Left ventricle myocardium inferior (tissue), 1 donor: ENCODE data around the gene ARHGEF2. TPM values are rescaled to one million over a fixed set of nuclear protein-coding genes. Genes with fewer than 3 reads are reported as not detected.

Experiments used
- DNase-seq: peaks from one replicate; pipeline ENCODE4 v3.0.0-alpha.2; 2020
- H3K27ac ChIP-seq: fragments of 200-600 bp; replicated peaks from 2 replicates; pipeline ENCODE4 v1.8.0; 2021
- H3K27me3 ChIP-seq: fragments of 200-600 bp; 2 replicates; pipeline ENCODE4 v1.8.0; 2021; ENCODE audit warnings: low read depth
- H3K36me3 ChIP-seq: fragments of 200-600 bp; 2 replicates; pipeline ENCODE4 v1.8.0; 2021
- H3K4me1 ChIP-seq: fragments of 200-600 bp; 2 replicates; pipeline ENCODE4 v1.8.0; 2021
- H3K4me3 ChIP-seq: fragments of 200-600 bp; 2 replicates; pipeline ENCODE4 v1.8.0; 2021; ENCODE audit warnings: mild to moderate bottlenecking, moderate library complexity
- H3K9me3 ChIP-seq: fragments of 200-600 bp; replicated peaks from 2 replicates; pipeline ENCODE4 v1.8.0; 2021
- CTCF ChIP-seq: fragments of 200-600 bp; IDR thresholded peaks from 2 replicates; pipeline ENCODE4 v1.8.0; 2021; ENCODE audit warnings: antibody characterized with exemption, mild to moderate bottlenecking, borderline replicate concordance
- intact Hi-C: fragments of 100-400 bp; cut with micrococcal nuclease; formaldehyde crosslinking; loops from one replicate; pipeline ENCODE4 v1.11.0; 2022
- total RNA-seq: library from RNA; stranded (reverse); fragmentation: NEBNext Ultra II Directional; extraction: Animal tissue kit (Norgen Biotek cat#: 25700); gene quantifications from one replicate; pipeline ENCODE4 v1.2.1, GENCODE V29; 2021
- donor health status: DM: no; HTN: yes; CAD: no; lungs with severe emphysema.

Gene ARHGEF2
- total RNA-seq, 1 donor from 2014 or later: 69.3 TPM

DNA sequence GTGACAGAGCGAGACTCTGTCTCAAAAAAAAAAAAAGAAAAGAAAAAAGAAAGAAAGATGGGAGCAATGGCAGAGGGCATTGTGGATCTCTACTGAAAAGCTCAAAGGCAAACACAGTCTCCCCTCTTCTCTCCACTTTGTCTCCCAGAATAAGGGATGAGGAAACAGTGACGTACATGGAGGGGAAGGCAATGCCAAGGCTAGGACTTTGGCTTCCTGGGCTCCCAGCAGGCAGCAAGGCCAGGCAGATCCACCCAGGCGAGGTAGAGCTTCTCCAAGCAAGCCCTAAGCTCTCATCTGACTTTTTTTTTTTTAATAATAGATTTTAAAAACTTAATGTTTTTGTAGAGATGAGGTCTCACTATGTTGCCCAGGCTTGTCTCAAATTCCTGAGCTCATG, 4.6 kb downstream of the ARHGEF2 start:
- Histone ChIP-seq H3K4me1 (peaks cover 99% of the 10 kb centered on the region), H3K27me3 (no peaks in the 10 kb centered on the region), H3K4me3 (peak overlapping the region; percentile 77), H3K36me3 (peaks cover 13% of the 10 kb centered on the region), H3K9me3 (no peaks in the 10 kb centered on the region), H3K27ac (peak overlapping the region; percentile 99)
- no peak for DNase-seq
- intact Hi-C loops: no loop called here
- no peak for TF ChIP-seq CTCF

DNA sequence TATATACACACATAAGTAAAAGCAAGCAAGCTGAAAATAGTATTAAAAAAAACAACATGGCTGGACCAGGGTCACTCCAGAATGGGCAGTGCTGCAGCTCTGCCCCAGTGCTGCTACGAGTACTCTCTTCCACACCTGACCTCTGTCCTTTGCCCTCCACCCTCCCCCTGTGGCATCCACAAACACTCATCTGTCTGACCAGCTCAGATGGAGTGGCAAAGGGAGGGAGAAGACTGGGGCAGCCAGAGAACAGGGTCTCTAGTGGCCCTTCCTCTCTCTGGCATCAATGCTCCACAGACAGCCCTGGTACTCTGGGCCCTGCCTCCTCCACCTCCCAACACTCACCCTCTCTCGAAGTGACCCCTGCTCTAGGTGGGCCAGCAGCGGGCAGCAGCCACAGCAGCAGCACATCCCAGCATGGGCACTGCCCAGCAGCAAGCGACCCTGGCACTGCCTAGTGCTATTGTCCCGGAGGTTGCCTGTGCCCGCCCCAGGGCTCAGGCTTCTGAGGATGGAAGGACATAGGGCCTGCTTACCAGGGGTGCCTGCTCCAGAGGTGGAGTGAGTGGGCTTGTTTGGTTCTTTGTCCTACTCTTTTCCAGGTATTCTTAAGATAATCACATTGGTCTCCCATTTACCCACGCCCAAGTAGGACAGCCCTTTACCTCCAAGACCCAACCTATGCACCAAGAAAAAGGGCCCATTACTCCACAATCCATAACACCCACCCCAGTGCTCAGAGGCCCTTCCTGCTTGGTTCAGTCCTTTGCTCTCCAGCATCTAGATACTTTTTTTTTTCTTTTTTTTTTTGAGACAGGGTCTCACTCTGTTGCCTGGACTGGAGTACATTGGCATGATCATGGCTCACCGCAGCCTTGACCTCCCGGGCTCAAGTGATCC, 6.2 kb downstream of the ARHGEF2 start:
- Histone ChIP-seq H3K27me3 (no peaks in the 10 kb centered on the region), H3K9me3 (no peaks in the 10 kb centered on the region), H3K36me3 (peaks cover 16% of the 10 kb centered on the region), H3K4me1 (peaks cover 99% of the 10 kb centered on the region), H3K4me3 (peak overlapping the region; percentile 4), H3K27ac (peak overlapping the region; percentile 99)
- DNase-seq: no peak
- TF ChIP-seq CTCF: no peak
- intact Hi-C loops: no loop called here

GRCh38 chr1:155970531-155971167, 7.7 kb downstream of the ARHGEF2 start:
- peaks cover 100% of the 10 kb centered on the region for H3K4me1 ChIP-seq
- H3K27ac ChIP-seq: peak overlapping the region; percentile 99
- no peaks in the 10 kb centered on the region for H3K27me3 ChIP-seq
- TF ChIP-seq CTCF: no peak
- intact Hi-C loops: no loop called here
- peak; percentile 66 for DNase-seq
- no peaks in the 10 kb centered on the region for H3K9me3 ChIP-seq
- H3K4me3 ChIP-seq: peak overlapping the region; percentile 24
- H3K36me3 ChIP-seq: peaks cover 32% of the 10 kb centered on the region

DNA sequence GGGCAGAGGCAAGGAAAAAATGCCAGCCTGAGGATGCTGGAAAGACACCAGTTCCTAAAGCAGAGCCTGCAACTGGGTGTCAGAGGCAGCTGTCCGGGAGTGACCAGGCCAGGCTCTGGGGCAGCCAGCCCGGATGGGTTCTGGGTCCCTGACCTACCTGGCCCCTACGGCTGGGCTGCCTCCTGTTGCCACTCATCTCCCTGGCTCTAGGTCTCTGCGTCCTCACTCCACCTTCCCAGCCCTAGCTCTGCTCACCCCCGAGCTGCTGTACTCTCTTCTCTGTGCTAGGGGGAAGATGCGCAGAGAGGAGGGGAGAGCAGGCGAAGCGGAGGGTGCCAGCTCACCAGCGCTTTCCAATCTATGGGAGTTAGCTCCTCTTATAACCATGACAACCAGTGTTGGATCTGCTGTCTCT, 9.0 kb downstream of the ARHGEF2 start:
- H3K27ac ChIP-seq: peak overlapping the region; percentile 99
- no peaks in the 10 kb centered on the region for H3K27me3 ChIP-seq
- TF ChIP-seq CTCF: no peak
- peaks cover 44% of the 10 kb centered on the region for H3K36me3 ChIP-seq
- peak overlapping the region; percentile 41 for H3K4me3 ChIP-seq
- peaks cover 100% of the 10 kb centered on the region for H3K4me1 ChIP-seq
- intact Hi-C loops: no loop called here
- no peak for DNase-seq
- H3K9me3 ChIP-seq: no peaks in the 10 kb centered on the region

- Histone ChIP-seq H3K9me3 (no peaks in the 10 kb centered on the region), H3K27ac (peak overlapping the region; percentile 99), H3K4me3 (peak overlapping the region; percentile 41), H3K4me1 (peaks cover 97% of the 10 kb centered on the region), H3K27me3 (no peaks in the 10 kb centered on the region), H3K36me3 (peaks cover 46% of the 10 kb centered on the region)
- no peak for TF ChIP-seq CTCF
- peak; percentile 58 for DNase-seq
- intact Hi-C loops: no loop called here
Measured at GRCh38 chr1:155968670-155969069, 9.7 kb downstream of the ARHGEF2 start.
